Measurements from ENCODE around the gene CCPG1. TPM values are rescaled to one million over a fixed set of nuclear protein-coding genes. Genes with fewer than 3 reads are reported as not detected.

The CCPG1 gene
- total RNA-seq, 1 donor from 2014 or later: 56.3 TPM

DNA sequence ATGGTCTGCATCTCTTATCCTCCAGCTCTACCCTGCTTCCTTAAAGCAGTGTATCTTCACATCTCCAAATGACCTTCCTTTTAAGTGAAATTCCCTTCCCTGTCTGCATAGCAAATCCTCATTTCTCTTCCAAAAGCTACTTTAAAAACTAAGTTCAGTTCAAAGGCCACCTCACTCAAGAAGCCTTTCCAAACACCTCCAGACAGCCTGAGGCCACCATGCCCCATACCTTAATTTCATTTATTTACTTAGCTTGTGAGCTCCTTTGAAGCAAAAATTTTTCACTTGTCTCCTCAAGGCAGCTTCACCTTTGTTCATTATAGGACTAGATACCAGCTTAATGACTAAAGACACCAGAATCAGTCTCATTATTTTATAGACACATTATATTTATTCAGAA is 49.7 kb downstream of the CCPG1 start:
- no peak for FAIRE-seq
- Histone ChIP-seq H3K9me3 (ENCODE audit: insufficient read depth, low read depth, low read length) (no peaks in the 10 kb centered on the region), H3K9ac (ENCODE audit: low read length) (no peak overlapping the region), H3K36me3 (ENCODE audit: insufficient read depth, low read length) (no peaks in the 10 kb centered on the region), H3K4me3 (ENCODE audit: insufficient read depth, low read depth, low read length) (no peak overlapping the region), H3K79me2 (ENCODE audit: insufficient read depth, low read length) (no peaks in the 10 kb centered on the region), H3K27me3 (ENCODE audit: insufficient read depth, low read length) (no peaks in the 10 kb centered on the region), H3K4me2 (ENCODE audit: low read length) (no peak overlapping the region), H3K4me1 (ENCODE audit: insufficient read depth, low read length) (no peaks in the 10 kb centered on the region), H4K20me1 (ENCODE audit: insufficient read depth, low read length) (no peaks in the 10 kb centered on the region), H3K27ac (ENCODE audit: low read depth, low read length) (no peak overlapping the region), H2AFZ (ENCODE audit: low read depth, low read length) (no peak overlapping the region)
- Mint-ChIP-seq H3K36me3 (ENCODE audit: low read depth, unreplicated experiment) (no peaks in the 10 kb centered on the region), H3K4me3 (ENCODE audit: unreplicated experiment) (no peak overlapping the region), H3K27ac (ENCODE audit: unreplicated experiment) (peak overlapping the region; percentile 15), H3K9me3 (ENCODE audit: unreplicated experiment) (no peaks in the 10 kb centered on the region), H3K4me1 (ENCODE audit: low read depth, unreplicated experiment) (peaks cover 1% of the 10 kb centered on the region), H3K27me3 (ENCODE audit: low read depth, unreplicated experiment) (no peaks in the 10 kb centered on the region)
- TF ChIP-seq EZH2 (IDR thresholded peaks at IDR 0.05; ENCODE audit: insufficient read depth, low read length): no peak
- TF ChIP-seq, protein P1, sequence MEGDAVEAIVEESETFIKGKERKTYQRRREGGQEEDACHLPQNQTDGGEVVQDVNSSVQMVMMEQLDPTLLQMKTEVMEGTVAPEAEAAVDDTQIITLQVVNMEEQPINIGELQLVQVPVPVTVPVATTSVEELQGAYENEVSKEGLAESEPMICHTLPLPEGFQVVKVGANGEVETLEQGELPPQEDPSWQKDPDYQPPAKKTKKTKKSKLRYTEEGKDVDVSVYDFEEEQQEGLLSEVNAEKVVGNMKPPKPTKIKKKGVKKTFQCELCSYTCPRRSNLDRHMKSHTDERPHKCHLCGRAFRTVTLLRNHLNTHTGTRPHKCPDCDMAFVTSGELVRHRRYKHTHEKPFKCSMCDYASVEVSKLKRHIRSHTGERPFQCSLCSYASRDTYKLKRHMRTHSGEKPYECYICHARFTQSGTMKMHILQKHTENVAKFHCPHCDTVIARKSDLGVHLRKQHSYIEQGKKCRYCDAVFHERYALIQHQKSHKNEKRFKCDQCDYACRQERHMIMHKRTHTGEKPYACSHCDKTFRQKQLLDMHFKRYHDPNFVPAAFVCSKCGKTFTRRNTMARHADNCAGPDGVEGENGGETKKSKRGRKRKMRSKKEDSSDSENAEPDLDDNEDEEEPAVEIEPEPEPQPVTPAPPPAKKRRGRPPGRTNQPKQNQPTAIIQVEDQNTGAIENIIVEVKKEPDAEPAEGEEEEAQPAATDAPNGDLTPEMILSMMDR (IDR thresholded peaks at IDR 0.05; ENCODE audit: insufficient read depth, low read depth, low read length): no peak
- DNase-seq (ENCODE audit: low read depth): no peak

DNA sequence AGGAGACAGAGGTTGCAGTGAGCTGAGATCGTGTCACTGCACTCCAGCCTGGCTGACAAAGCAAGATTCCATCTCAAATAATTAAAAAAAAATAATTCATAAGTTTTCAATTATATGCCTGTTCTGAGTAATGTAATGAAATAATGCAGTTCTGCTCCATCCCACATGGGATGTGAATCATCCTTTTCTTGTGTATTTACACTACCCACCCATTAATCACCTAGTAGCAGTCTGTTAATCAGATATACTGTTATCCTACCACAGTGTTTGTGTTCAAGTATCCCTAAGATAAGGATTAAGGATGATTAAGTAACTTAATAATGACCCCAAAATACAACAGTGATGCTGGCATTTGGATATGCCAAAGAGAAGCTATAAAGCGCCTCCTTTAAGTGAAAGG is 50.4 kb downstream of the CCPG1 start:
- no peaks in the 10 kb centered on the region for H4K20me1 ChIP-seq (ENCODE audit: insufficient read depth, low read length)
- no peak overlapping the region for H3K9ac ChIP-seq (ENCODE audit: low read length)
- H3K4me2 ChIP-seq (ENCODE audit: low read length): no peak overlapping the region
- H3K9me3 ChIP-seq (ENCODE audit: insufficient read depth, low read depth, low read length): no peaks in the 10 kb centered on the region
- Mint-ChIP-seq H3K27ac (ENCODE audit: unreplicated experiment) (no peak overlapping the region), H3K4me1 (ENCODE audit: low read depth, unreplicated experiment) (peaks cover 1% of the 10 kb centered on the region), H3K27me3 (ENCODE audit: low read depth, unreplicated experiment) (no peaks in the 10 kb centered on the region), H3K9me3 (ENCODE audit: unreplicated experiment) (no peaks in the 10 kb centered on the region), H3K36me3 (ENCODE audit: low read depth, unreplicated experiment) (no peaks in the 10 kb centered on the region), H3K4me3 (ENCODE audit: unreplicated experiment) (no peak overlapping the region)
- no peak overlapping the region for H2AFZ ChIP-seq (ENCODE audit: low read depth, low read length)
- FAIRE-seq (no peak), DNase-seq (ENCODE audit: low read depth) (peak; percentile 77)
- no peaks in the 10 kb centered on the region for H3K36me3 ChIP-seq (ENCODE audit: insufficient read depth, low read length)
- H3K79me2 ChIP-seq (ENCODE audit: insufficient read depth, low read length): no peaks in the 10 kb centered on the region
- H3K27ac ChIP-seq (ENCODE audit: low read depth, low read length): no peak overlapping the region
- H3K4me3 ChIP-seq (ENCODE audit: insufficient read depth, low read depth, low read length): no peak overlapping the region
- H3K4me1 ChIP-seq (ENCODE audit: insufficient read depth, low read length): no peaks in the 10 kb centered on the region
- TF ChIP-seq, protein P1 (IDR thresholded peaks at IDR 0.05; ENCODE audit: insufficient read depth, low read depth, low read length): no peak
- no peak for TF ChIP-seq EZH2 (IDR thresholded peaks at IDR 0.05; ENCODE audit: insufficient read depth, low read length)
- no peaks in the 10 kb centered on the region for H3K27me3 ChIP-seq (ENCODE audit: insufficient read depth, low read length)

DNA sequence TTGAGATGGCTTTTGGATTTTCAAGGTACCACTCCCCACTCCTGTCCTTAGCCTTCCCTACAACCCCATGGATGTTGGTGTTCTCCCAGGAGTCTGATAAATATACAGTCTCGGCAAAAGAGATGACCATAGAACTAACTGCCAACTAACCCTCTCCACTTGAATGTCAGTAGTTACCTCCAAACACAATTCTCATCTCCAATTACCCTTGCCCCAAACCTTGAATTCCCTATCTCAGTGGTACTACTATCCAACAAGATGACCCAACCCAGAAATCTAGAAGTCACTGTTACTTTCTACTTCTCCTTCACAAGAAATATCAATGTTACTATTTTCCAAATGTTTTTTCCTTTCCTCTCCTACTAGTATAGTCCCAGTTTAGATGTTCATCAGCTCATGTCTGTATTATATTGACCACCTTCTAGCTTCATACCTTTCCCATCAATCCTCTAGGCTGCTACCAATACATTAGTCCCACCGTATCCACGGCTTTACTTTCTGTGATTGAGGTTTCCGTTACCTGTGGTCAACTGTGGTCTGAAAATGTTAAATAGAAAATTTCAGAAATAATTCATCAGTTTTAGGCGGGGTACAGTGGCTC is 51.1 kb downstream of the CCPG1 start:
- Histone ChIP-seq H3K27me3 (ENCODE audit: insufficient read depth, low read length) (no peaks in the 10 kb centered on the region), H3K27ac (ENCODE audit: low read depth, low read length) (no peak overlapping the region), H3K9me3 (ENCODE audit: insufficient read depth, low read depth, low read length) (no peaks in the 10 kb centered on the region), H3K4me3 (ENCODE audit: insufficient read depth, low read depth, low read length) (no peak overlapping the region), H4K20me1 (ENCODE audit: insufficient read depth, low read length) (no peaks in the 10 kb centered on the region), H3K4me1 (ENCODE audit: insufficient read depth, low read length) (no peaks in the 10 kb centered on the region), H3K9ac (ENCODE audit: low read length) (no peak overlapping the region), H3K36me3 (ENCODE audit: insufficient read depth, low read length) (no peaks in the 10 kb centered on the region), H2AFZ (ENCODE audit: low read depth, low read length) (no peak overlapping the region), H3K4me2 (ENCODE audit: low read length) (no peak overlapping the region), H3K79me2 (ENCODE audit: insufficient read depth, low read length) (no peaks in the 10 kb centered on the region)
- no peaks in the 10 kb centered on the region for H3K9me3 Mint-ChIP-seq (ENCODE audit: unreplicated experiment)
- DNase-seq (ENCODE audit: low read depth) (no peak), FAIRE-seq (no peak)
- H3K4me3 Mint-ChIP-seq (ENCODE audit: unreplicated experiment): no peak overlapping the region
- no peak overlapping the region for H3K27ac Mint-ChIP-seq (ENCODE audit: unreplicated experiment)
- no peaks in the 10 kb centered on the region for H3K36me3 Mint-ChIP-seq (ENCODE audit: low read depth, unreplicated experiment)
- no peak for TF ChIP-seq EZH2 (IDR thresholded peaks at IDR 0.05; ENCODE audit: insufficient read depth, low read length)
- TF ChIP-seq, protein P1 (IDR thresholded peaks at IDR 0.05; ENCODE audit: insufficient read depth, low read depth, low read length): no peak
- H3K27me3 Mint-ChIP-seq (ENCODE audit: low read depth, unreplicated experiment): no peaks in the 10 kb centered on the region
- peaks cover 1% of the 10 kb centered on the region for H3K4me1 Mint-ChIP-seq (ENCODE audit: low read depth, unreplicated experiment)

Measured in astrocyte (in vitro differentiated cells and primary cell).